ENCODE data around the gene NUP188. TPM values are rescaled to one million over a fixed set of nuclear protein-coding genes. Genes with fewer than 3 reads are reported as not detected.

NUP188 gene
- polyA plus RNA-seq, 1 donor (not counting 4 experiments of a cell fraction or from before 2014, with no cell fraction given) = 31.1 TPM

DNA sequence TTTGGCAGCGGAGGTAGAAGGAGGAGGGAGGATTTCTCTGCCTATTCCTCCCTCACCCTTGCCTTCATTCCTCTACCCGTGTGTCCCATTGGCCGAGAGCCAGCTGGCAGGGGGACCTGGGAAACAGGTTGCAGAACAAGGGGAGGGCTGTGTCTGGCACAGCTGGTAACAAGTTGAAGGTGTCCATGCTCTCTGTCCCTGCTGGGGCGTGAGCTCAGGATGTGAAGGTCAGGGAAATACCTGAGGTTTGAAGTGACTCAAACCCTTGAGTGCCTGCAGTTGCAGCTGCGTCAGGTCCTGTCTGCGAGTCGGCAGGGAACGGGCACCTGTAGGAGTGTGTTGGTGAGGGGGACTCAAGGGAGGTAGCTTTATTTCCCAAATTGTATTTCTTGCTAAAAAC lies 105.1 kb downstream of the NUP188 start:
- H3K9me3 ChIP-seq (ENCODE audit: control insufficient read depth, low read depth, low read length) = no peaks in the 10 kb centered on the region
- TF ChIP-seq, protein P1, sequence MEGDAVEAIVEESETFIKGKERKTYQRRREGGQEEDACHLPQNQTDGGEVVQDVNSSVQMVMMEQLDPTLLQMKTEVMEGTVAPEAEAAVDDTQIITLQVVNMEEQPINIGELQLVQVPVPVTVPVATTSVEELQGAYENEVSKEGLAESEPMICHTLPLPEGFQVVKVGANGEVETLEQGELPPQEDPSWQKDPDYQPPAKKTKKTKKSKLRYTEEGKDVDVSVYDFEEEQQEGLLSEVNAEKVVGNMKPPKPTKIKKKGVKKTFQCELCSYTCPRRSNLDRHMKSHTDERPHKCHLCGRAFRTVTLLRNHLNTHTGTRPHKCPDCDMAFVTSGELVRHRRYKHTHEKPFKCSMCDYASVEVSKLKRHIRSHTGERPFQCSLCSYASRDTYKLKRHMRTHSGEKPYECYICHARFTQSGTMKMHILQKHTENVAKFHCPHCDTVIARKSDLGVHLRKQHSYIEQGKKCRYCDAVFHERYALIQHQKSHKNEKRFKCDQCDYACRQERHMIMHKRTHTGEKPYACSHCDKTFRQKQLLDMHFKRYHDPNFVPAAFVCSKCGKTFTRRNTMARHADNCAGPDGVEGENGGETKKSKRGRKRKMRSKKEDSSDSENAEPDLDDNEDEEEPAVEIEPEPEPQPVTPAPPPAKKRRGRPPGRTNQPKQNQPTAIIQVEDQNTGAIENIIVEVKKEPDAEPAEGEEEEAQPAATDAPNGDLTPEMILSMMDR (optimal IDR thresholded peaks at IDR 0.05 in 1 of 3, IDR thresholded peaks at IDR 0.05 in 1 of 3, conservative IDR thresholded peaks at IDR 0.05 in 1 of 3; ENCODE audit: extremely low read depth in 1 of 3, insufficient read depth in 2 of 3, low read length in 3 of 3) = no peak
- no peak for TF ChIP-seq EZH2 (IDR thresholded peaks at IDR 0.05; ENCODE audit: low read length)
- H3K9ac ChIP-seq (ENCODE audit: control insufficient read depth, extremely low read depth, insufficient read depth, low read length) = no peak overlapping the region
- DNase-seq (ENCODE audit: low read depth, low spot score) (no peak), FAIRE-seq (no peak)
- dilution Hi-C loops (cut with MboI; ENCODE audit: extremely low pct_ligation_motif_present, low sequenced_read_pairs) = no loop called here
- no peak overlapping the region for H2AFZ ChIP-seq (ENCODE audit: control insufficient read depth, low read length)
- peaks cover 17 to 21% of the 10 kb centered on the region in 2 experiments for H3K36me3 ChIP-seq (ENCODE audit: control insufficient read depth in 2 of 2, extremely low read depth in 1 of 2, insufficient read depth in 2 of 2, low read length in 2 of 2)
- peaks cover 3% of the 10 kb centered on the region for H3K4me1 ChIP-seq (ENCODE audit: control insufficient read depth, extremely low read depth, insufficient read depth, low read length)
- no peaks in the 10 kb centered on the region for H3K79me2 ChIP-seq (ENCODE audit: control insufficient read depth, insufficient read depth, low read length)
- no peak overlapping the region for H3K27ac ChIP-seq (ENCODE audit: control insufficient read depth, insufficient read depth, low read length)
- no peaks in the 10 kb centered on the region for H4K20me1 ChIP-seq (ENCODE audit: control insufficient read depth, extremely low read depth, insufficient read depth, low read length)
- no peaks in the 10 kb centered on the region for H3K27me3 ChIP-seq (ENCODE audit: control insufficient read depth, extremely low read depth, insufficient read depth, low read length)
- no peak overlapping the region for H3K4me2 ChIP-seq (ENCODE audit: control insufficient read depth, extremely low read depth, insufficient read depth, low read depth, low read length)
- no peaks in the 10 kb centered on the region for H3K9me1 ChIP-seq (ENCODE audit: control insufficient read depth, extremely low read depth, insufficient read depth, low read length)
- H3K4me3 ChIP-seq (ENCODE audit: control insufficient read depth in 2 of 3, extremely low read depth in 1 of 3, insufficient read depth in 2 of 3, low read depth in 1 of 3, low read length in 3 of 3) = no peak overlapping the region

DNA sequence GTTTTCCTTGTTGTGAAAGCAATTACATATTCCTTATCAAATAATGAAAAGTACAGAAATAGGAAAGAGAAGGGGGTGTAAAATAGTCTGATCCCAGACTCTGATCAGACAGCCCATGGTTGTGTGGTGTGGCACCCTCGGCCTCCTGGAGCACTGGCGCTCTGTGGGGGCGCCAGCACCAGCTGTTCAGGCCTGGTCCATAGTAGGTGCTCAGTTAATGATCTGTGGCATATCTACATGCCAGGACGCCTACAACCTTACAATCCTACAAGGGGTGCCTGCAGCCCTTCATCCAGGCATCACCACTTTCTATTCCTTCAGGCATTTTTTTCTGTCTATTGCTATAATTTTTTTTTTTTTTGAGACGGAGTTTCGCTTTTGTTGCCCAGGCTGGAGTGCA lies 105.5 kb downstream of the NUP188 start:
- dilution Hi-C loops (cut with MboI; ENCODE audit: extremely low pct_ligation_motif_present, low sequenced_read_pairs) = no loop called here
- Histone ChIP-seq H3K4me1 (ENCODE audit: control insufficient read depth, extremely low read depth, insufficient read depth, low read length) (peaks cover 3% of the 10 kb centered on the region), H3K27me3 (ENCODE audit: control insufficient read depth, extremely low read depth, insufficient read depth, low read length) (no peaks in the 10 kb centered on the region), H3K4me2 (ENCODE audit: control insufficient read depth, extremely low read depth, insufficient read depth, low read depth, low read length) (no peak overlapping the region), H3K9ac (ENCODE audit: control insufficient read depth, extremely low read depth, insufficient read depth, low read length) (no peak overlapping the region), H3K9me3 (ENCODE audit: control insufficient read depth, low read depth, low read length) (no peaks in the 10 kb centered on the region), H4K20me1 (ENCODE audit: control insufficient read depth, extremely low read depth, insufficient read depth, low read length) (no peaks in the 10 kb centered on the region), H3K9me1 (ENCODE audit: control insufficient read depth, extremely low read depth, insufficient read depth, low read length) (no peaks in the 10 kb centered on the region), H3K36me3 (ENCODE audit: control insufficient read depth in 2 of 2, extremely low read depth in 1 of 2, insufficient read depth in 2 of 2, low read length in 2 of 2) (peaks cover 17 to 19% of the 10 kb centered on the region in 2 experiments), H2AFZ (ENCODE audit: control insufficient read depth, low read length) (no peak overlapping the region), H3K79me2 (ENCODE audit: control insufficient read depth, insufficient read depth, low read length) (no peaks in the 10 kb centered on the region), H3K4me3 (ENCODE audit: control insufficient read depth in 2 of 3, extremely low read depth in 1 of 3, insufficient read depth in 2 of 3, low read depth in 1 of 3, low read length in 3 of 3) (no peak overlapping the region), H3K27ac (ENCODE audit: control insufficient read depth, insufficient read depth, low read length) (no peak overlapping the region)
- TF ChIP-seq, protein P1 (optimal IDR thresholded peaks at IDR 0.05 in 1 of 3, IDR thresholded peaks at IDR 0.05 in 1 of 3, conservative IDR thresholded peaks at IDR 0.05 in 1 of 3; ENCODE audit: extremely low read depth in 1 of 3, insufficient read depth in 2 of 3, low read length in 3 of 3) = no peak
- TF ChIP-seq EZH2 (IDR thresholded peaks at IDR 0.05; ENCODE audit: low read length) = no peak
- no peak for FAIRE-seq
- no peak for DNase-seq (ENCODE audit: low read depth, low spot score)
